Activated T-cell treated with anti-CD3 and anti-CD28 coated beads for 4 hours (primary cell): ENCODE measurements around the gene INTS11.
A peak's percentile ranks its signal among the peaks of the same experiment; 100 is the strongest.

Experiments used
- DNase-seq: peaks from one replicate; pipeline ENCODE4 v3.0.0-alpha.2; 2020

Gene INTS11

DNA sequence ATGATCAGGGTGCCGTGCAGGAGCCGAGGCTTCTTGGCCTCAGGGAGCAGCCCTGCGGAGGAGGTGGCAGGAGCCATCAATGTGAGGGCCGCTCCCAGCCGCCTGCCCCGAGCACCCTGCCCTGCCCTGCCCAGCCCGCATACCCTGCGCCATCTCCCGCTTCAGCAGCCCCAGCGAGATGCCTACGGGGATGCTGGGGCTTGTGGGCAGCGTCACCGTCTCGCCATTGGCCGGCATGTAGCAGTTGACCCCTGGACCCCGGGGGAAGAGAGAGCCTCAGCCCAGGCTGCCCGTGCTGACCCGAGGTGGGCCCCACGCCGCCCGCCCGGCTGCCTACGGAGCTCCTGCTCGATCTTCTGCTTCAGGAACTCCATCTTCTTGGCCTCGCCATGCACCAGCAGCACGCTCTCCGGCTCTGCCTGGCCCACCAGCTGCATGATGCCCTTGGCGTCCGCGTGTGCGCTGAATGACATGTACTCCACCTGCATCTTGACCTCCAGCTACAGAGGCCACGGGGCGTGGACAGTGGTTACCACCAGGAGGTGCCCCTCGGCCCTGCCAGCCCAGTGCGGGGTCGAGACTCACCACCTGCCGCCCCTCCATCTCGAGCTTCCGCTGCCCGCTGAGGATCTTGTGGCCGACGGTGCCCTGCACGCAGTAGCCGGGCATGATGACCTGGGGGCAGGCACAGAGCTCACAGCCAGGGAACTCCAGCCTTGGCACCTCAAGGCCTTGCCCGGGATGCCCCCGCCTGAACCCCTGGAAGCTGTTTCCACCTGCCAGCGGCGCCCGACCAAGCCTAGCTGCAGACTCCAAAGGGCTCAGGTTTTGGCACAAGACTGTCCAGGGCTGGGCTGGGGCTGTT, 11.8 kb downstream of the INTS11 start:
- no peak for DNase-seq

DNA sequence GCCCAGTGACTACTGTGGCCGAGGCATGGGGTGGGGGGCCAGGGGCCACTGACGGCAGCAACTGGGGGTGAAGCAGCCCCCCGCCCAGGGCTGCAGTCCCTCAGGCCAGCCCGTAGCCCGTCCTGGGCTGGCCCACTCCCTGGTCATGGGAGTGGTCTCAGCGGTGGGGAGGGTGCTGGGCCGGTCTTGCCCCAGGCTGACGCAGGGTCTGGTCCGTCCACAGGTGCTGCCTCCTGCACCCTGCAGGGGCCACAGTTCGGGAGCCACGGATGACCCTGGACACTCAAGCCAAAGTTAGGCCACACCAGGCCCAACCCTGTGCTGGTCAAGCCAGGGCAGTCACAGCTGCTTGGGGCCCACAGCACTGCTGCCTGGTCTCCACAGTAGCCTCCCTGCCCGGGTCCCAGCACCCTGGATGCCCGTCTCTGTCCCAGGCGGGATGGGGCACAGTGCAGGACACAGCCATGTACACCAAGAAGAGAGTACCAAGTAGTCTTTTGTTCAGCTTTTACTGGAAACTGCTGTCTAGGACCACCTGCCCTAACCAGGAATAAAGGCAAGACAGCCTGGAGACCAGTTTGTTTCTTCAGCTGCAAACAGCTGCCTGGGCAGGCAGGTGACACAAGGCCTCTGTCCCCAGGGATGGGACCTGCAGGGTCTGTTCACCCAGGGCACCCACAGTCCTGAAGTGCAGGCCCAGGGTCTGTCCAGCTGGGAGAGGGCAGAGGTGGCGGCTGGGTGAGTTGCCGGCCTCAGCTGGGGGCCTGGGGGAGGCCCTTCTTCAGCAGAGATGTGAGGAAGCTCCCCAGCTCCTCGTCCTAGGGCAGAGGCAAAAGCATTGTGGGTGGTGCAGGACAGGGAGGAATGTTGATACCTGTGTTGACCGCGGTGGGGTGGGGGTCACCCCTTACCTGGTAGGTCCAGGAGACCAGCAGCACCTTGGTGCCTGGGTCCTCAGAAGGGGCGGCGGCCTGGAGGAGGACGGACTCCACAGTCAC, 13.1 kb downstream of the INTS11 start:
- DNase-seq = no peak

DNA sequence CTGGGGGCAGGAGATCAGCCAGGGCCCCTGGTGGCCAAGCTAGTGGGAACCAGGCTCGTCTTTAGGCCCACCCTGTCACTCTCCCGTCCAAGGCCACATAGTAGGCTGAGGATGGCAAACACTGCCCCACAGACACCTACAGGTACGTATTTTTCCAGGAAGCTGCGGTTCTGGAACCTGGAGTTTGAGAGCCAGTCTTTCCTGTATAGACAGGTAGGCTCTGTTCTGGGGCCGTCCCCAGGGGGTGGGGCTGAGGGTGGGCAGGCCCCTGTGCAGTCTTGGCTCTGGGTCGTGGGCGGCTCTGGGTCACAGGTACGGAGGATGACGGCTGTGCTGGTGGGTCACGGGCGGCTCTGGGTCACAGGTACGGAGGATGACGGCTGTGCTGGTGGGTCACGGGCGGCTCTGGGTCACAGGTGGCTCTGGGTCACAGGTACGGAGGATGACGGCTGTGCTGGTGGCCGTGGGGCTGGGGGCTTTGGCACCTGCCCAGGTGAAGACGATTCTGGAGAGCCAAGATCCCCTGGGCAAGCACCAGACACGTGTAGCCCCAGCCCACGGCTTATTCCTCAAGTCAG, 13.9 kb downstream of the INTS11 start:
- no peak for DNase-seq

DNA sequence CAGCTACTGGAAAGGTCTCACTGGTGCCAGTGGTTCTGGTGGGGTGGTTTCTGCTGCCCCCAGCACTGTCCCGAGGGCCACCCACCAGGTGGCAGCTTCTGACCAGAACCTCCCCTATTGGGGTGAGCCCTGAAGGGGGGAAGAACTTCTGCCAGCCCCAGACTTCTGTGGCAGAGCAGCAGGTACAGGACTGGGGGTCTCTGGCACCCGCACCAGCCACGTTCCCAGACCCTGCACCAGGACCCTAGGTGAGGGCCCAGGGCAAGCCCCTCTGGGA, 14.4 kb downstream of the INTS11 start:
- no peak for DNase-seq

DNA sequence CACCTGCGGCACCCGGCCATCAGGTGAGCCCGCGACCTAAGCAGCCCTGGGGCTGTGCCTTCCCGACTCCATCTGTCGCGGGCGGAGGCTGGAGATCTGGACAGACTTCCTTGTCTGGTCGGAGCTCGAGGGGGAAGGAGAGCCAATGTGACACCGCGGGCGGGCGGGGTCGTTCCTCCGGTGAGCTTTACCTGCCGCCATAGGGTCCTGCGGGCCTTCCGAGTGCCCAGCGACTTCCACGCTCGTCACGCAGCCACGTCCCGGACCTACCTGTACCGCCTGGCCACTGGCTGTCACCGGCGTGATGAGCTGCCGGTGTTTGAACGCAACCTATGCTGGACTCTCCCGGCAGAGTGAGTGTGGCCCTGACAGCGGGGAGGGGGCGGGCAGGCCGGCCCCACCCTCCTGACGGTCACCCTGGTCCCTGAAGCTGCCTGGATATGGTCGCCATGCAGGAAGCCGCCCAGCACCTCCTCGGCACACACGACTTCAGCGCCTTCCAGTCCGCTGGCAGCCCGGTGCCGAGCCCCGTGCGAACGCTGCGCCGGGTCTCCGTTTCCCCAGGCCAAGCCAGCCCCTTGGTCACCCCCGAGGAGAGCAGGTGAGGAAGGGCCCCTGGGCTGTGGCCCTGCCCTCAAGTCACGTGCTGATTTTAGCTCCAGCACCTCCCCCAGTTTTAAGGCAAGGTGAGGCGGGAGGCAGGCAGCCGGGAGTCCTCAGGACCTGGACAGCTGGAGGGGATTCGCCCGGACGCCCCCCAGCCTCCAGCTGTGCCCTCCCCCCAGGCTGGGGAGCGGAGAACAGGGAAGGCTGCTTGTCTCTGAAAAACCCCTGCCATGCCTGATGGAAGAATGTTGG, 15.0 kb downstream of the INTS11 start:
- no peak for DNase-seq

DNA sequence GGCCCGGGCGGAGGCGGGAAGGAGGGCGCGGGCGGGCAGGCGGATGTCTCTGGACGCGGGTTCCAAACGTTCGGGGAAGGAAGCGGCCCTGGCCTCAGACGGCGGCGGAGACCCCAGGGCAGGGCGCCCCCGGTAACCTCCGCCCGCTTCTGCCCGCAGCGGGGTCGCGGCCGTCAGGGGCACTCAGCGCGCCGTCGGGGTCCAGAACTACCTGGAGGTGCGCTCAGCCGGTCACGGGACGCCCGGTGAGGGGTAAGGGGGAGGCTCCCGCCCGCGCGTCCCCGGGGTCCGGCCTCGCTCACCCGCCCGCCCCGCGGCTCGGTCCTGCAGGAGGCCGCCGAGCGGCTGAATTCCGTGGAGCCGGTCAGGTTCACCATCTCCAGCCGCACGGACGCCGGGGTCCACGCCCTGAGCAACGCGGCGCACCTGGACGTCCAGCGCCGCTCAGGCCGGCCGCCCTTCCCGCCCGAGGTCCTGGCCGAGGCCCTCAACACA, 15.7 kb downstream of the INTS11 start:
- no peak for DNase-seq

DNA sequence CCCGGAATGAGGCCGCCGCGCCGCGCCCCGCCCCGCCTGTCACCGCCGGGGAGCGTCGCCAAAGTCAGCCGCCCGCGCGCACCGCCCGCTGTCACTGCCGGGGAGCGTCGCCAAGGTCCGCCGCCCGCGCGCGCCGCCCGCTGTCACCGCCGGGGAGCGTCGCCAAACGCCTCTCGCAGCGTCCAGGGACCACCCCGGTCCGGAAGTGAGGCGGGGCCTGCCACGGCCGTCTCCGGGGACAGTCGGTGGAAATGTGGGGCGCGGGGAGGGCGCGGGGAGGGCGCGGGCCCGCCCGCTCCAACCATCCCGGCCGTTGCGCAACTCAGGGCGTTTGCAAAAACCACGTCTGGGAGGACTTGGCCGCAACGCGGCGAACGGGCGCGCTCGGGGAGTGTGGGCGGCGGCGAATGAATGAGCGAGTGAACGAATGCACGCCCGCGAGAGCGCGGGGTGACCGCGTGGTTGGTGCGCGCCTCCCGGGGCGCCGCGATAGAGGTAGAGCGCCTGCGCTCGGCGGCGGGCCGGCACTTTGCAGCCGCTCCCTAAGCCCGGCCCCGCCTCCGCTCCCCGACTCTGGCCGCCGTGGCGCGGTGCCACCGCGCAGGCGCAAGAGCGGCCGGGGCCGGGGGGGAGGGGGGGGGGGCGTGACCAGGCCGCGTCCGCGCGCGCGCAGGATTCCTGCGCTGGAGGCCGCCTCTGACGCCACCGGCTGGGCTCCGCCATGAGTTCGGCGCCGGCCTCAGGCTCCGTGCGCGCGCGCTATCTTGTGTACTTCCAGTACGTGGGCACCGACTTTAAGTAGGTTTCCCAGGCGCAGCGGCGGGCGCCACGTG, 16.3 kb downstream of the INTS11 start, which contains the start of the genes ACAP3 and PUSL1:
ACAP3 (minus strand) TSS at position 8 of the 833 bp plus-strand sequence. CDS start 115 bp downstream, outside the sequence.
PUSL1 (plus strand) TSS at position 675 of the 833 bp plus-strand sequence; CDS start at position 722, 47 bp downstream.
- DNase-seq = peak; percentile 70

DNA sequence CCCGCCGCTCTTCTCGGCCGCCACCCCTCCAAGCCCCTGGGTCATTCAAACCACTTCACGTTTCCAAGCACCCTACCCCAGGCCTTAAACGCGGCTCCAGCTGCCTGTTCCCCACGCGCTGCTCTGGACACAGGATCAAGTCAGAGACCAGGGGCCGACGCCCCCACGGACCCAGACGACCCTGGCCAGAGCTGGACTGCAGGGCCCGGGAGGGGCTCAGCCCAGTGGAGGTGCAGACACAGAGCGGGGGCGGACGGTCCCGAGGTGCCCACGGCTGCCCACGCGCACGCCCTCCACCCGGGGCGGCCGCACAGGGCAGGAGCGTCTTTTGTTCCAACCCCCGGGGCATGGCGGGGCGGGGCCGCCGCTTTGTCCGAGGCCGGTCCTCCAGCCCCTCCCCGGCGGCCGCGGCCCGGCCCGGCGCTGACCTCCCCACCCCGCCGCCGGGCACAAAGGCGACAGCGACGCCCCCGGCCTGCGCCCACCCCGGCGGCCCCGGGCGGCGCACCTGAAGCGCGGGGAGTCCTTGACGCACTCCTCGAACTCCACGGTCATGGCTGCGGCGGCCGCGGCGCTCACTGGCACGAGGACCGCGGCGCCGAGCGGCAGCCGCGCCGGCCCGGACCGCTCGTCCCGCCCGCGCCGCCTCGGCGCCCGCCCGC, 17.1 kb downstream of the INTS11 start:
- DNase-seq = no peak

DNA sequence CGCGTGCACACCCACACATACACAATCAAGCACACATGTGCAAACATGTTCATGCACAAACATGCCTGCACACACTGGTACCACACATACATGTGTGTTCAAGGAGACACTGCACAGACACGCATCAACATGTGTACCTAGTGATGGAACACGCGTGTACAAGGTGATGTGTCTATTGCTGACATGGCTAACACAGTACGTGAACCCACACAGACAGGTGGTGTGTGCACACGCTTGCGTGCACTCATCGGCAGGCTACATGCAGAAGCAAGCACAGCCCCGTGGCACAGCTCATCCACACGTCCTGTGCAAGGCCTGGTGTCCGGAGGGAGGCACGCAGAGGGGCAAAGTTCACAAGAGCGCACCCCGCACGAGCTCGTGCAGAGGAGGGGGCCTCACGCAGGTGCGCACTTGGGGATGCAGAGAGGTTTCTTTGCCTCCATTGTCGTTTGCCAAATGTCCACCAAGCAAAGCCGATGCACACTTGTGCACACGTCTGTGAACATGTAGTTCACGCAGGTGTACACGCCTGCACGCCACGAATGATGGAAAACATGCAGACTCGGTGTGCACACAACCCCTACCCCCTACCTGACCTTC, 17.7 kb downstream of the INTS11 start:
- no peak for DNase-seq

DNA sequence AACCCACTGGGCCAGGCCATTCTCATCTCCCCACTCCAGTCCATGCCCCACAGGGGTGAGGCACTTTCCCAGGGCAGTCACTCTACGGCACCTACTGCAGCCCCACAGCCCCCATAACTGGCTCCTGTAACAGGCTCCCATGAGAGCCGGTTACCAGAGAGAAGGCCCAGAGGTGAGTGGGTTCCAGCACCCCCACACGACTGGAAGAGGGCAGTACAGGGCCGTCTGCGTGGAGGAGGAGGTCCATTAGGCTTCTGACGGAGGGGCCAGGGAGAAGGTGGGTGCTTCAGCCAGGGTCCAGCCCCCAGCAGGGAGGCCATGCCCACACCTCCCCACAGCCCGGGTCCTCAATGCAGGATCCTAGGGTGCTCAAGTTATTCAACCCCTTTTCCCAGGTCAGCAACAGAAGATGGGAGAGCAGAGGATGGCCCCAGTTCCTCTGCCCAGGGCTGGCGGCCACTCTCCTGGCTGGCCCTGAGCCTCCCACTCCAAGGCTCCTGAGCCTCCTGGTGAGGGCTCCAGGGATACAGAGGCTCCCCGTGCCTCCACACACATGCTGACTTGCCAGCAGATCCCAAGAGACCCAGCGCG, 18.3 kb downstream of the INTS11 start:
- no peak for DNase-seq

DNA sequence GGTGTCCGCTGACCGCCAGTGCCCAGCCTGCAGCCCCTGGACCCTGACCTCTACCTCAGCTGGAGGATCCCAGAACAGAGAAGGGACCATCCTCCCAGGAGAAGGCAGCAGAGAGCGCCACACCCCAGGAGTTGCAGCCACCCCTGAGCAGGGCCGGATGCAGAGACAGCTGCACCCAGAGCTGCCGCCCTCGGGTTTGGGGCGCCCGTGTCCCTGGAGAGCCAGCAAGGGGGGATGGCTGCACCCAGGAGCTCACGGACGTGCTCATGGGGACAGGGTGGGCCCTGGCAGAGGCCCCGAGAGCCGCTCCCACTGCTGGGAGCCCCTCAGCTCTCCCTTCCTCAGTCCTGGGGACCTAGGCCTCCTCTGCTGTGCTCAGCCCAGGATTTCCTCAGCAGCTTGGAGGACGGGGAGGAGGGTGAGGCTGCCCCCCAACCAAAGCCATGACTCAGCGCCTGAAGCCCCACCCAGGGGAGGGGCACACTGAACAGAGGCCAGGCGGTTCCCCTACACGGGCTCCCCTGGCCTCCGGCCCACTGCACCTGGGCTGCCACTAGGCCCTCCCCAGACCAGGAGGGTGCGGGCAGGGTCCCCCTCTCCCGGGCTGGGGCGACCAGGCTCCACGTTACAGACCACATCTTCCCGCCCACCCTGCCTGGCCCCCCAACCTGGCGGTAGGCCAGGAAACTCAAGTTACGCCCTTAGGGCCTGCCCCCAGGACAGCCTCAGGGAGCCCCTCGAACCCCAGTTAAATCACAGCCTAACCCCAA, 19.0 kb downstream of the INTS11 start:
- DNase-seq = peak; percentile 80

DNA sequence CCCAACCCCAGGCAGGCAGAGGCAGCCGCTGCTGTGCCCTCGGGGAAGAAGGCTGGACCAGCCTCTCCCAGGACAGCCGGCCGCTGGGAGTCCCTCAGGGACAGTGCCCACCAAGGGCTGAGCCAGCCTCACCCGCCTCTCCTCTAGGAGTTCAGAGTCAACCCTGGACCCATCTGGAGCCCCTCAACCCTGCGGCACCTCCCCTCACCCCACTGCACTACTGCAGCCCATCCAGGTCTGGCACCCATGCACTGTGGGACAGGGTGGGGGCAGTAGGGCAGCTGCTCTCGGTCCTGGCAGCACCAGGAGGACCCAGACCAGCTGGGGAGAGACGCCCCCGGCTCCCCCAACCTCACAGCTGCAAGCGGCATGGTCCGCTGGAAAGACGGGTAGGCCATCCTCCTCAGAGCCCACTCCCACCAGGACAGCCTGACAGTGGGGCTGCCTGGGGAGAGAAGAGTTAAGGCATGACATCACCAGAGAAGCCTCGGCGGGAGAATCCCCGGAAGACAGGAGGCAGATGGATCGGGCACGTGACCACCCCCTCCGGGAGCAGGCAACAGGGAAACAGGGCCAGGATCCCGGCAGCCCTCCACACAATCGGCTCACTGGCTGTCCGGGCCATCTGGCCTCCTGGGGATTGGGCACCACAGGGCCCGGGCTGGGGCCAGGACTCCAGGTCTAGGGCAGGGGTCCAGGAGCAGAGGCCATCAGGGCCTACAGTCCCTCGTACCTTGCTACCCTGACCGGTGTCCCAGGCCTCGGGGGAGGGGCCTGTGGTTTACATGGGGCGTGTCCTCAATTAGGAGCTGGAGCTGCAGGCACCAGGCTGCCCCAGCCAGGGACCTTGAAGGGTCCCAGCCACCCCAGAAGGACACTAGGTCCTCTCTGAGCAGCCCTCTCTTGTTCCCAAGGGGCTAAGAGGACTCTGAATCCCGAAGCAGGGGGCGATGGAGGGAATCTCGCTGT, 19.8 kb downstream of the INTS11 start:
- no peak for DNase-seq

DNA sequence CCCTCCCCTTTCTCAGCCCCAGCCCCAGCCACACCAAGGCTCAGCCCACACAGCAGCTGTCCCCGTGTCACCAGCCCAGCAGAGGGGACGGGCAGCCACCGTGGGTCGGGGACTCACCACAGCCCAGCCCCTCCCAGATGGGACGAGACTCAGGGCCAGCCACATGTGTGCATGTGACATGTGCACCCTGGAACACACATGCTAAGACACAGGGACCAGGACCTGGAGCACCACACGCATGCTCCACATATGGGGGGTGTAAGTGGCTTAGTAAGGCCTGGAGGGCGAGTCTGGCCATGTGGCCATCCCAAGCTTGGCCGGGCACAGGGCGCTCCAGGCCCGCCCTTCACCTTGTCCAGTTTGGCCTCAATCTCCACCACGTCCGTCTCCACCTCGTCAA, 20.7 kb downstream of the INTS11 start:
- DNase-seq = no peak

DNA sequence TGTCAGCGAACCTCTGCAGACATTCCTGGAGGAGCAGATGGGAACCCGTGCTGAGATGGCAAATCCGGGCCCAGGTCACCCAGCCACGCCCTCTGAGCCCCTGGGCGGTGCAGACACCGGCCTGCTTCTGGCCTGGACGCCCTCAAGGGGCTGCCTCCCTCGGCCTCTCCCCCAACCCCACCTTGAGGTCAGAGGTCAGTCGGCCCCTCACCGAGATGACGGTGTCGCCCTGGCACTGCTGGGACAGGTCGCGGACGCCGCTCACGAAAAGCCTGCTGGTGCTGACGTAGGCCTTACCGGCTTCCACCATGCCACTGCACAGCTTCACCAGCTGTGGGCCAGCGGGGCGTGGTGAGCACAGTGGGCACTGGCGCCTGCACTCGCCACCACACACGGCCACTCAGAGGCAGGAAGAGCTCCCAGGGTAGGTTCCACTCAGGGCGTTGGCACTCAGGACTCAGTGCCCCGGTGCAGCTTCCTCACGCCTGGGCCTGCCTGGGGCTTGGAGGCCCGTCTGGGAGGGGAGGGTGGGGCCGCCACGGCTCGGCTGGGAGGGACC, 21.4 kb downstream of the INTS11 start:
- no peak for DNase-seq

DNA sequence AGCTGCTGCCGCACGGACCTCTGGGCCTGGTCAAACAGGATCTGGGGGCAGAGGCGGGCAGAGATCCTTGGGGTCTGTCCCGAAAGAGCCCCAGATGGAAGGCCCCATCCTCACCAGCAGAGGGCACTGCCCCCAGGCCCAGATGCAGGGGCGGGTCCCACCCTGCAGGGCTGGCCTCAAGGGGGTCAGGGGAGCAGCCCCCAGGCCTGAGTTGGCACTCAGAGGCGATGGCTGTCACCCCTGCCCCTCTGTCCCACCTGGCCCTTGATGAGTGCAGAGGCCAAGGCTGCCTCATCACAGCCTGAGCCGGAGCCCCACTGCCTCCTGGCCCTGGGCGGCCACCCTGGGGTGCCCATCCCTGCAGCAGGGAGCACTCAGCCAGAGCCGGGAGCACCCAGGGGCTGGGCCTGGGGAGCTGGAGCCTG, 22.4 kb downstream of the INTS11 start:
- DNase-seq = no peak

DNA sequence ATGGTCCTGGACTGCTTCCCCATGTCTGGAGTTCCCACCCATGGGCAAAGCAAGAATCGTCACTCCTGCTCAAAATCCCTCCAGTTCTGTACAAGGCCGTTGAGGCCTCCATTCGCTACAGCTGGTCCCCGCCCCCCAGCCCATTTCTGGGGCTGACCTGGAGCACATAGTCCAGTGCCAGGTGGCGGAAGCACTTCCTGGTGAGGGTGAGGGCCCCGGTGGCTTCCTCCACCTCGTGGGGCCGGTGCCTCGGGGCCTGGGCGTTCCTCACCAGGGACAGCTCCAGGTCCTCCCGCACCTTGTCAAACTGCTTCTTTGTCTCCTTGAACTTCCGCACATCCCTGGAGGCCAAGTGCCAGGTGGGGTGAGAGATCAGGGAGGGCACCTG, 24.1 kb downstream of the INTS11 start:
- DNase-seq = no peak

DNA sequence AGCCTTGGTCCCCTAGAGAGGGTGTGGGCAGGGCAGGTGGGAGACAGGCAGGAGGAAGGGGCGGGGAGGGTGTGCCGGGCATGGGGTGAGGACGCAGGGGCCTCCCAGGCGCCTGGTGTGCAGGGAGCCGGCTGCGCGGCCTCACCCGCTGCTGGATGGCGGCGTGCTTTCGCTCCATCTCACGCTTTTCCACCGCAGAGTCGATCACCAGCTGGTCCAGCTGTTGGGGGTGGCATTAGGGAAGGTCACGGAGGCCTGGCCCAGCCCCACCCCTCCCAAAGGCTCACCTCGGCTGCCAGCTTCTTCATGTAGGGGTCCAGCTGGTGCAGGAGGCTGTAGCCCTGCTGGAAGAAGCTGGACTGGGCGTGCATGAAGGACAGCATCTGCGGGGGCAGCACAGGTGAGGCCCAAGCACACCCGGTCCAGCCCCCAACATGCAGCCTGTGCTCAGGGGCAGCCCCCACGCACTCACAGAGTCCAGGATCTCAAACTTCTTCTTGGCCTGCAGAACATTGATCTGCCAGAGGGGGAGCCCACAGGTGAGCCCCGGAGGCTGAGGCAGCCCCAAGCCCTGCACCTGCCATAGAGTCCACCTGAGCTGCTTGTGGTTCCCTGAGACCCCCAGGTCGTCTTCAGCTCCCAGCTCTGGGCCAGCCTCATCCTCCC, 24.6 kb downstream of the INTS11 start:
- no peak for DNase-seq
